NCI-H128 (cell line): ENCODE data around the gene ZNF44.
"Not testable (repeated sequence)": the region's sequence is repeated elsewhere in the genome, so short reads cannot be mapped to it uniquely, and the experiment has no call there.

Experiments used
- DNase-seq: peaks from one replicate; lab custom pipeline; 2025; ENCODE audit not compliant: unreplicated experiment; lab: John Stamatoyannopoulos, UW

The ZNF44 gene

DNA sequence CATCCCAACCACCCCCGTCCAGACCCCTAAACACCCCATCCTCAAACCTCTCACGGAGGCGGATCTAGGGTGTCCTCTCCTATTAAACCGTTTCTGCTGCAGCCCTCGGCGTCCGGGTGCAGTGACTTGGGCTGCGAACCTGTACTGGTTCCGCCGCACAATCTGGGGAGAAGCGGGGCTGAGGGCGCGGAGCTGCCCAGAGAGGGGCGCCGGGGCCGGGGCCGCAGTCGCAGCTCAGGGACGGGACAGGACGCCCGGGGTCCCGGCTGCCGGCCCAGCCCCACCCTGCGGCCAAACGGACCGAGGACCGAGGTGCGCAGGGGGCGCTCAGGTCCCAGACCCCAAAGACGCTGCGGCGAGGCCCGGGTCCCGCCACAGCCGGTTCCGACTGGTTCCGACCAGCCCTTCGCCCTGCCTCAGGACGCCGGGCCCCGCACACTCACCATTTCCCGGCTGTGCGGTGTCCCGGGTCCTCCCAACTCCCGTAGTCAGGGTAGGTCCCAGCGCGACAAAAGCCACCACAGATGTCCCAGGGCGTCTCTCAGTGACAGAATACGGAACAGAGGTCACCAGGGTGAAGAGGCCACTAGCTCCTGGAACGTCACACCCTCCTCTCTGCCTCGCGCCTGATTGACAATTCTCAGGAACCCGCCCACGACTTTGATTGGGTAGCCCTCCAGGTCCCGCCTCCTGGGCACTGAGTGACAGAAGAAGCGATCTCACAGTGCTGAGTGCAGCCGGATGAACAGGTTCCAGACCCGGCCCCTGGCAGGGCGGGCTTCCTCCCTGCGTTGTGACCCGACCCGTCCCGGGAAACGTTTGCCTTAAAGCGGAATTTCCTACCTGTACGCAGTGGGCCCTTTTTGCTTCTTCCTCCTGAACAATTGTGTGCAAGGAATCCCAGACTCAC is at the start of gene ZNF44:
TSS of gene ZNF44 (minus strand) at position 635 of the 910 bp plus-strand sequence. CDS start at position 446, 189 bp downstream.
- peak; percentile 93 for DNase-seq

DNA sequence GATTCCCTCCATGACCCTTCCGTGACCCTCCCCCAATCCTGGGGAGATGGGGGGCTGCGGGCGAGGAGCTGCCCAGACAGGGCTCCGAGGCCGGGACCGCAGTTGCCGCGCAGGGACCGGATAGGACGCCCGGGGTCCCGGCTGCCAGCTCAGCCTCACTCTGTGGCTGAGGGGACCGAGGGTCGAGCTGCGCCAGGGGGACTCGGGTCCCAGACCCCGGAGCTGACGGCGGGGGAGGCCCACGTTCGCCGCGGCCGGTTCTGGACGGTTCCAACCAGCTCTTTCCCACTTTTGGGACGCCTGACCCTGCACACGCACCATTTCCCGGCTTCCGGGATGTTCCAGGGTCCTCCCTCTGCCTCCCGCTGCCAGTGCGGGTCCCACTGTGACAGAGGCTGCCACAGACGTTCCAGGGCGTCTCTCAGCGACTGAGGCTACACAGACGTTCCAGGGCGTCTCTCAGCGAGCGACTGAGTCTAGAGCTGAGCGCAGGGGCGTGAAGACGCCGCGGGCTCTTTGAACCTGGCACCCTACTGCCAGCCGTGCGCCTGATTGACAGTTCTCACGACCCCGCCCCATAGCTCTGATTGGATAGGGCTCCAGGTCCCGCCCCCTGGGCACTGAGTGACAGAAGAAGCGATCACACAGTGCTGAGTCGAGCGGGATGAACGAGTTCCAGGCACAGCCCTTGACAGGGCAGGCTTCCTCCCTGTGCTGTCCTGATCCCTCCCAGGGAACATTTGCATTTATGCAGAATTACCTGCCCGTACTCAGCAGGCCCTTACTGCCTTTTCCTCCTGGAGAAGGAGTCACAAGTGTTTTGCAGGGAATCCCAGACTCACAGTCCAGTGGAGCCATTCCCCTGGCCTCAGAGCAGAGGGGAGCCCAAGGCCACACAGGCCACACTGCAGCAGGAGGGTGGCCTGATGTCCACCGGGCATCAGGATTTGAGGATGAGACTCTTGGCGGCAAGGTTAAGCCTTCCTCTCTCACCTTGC is 38.8 kb upstream of the ZNF44 start, which contains the start of gene ZNF563:
TSS of gene ZNF563 (minus strand) at position 472 of the 998 bp plus-strand sequence. CDS start at position 321, 151 bp downstream.
- DNase-seq, result peak; percentile 95

DNA sequence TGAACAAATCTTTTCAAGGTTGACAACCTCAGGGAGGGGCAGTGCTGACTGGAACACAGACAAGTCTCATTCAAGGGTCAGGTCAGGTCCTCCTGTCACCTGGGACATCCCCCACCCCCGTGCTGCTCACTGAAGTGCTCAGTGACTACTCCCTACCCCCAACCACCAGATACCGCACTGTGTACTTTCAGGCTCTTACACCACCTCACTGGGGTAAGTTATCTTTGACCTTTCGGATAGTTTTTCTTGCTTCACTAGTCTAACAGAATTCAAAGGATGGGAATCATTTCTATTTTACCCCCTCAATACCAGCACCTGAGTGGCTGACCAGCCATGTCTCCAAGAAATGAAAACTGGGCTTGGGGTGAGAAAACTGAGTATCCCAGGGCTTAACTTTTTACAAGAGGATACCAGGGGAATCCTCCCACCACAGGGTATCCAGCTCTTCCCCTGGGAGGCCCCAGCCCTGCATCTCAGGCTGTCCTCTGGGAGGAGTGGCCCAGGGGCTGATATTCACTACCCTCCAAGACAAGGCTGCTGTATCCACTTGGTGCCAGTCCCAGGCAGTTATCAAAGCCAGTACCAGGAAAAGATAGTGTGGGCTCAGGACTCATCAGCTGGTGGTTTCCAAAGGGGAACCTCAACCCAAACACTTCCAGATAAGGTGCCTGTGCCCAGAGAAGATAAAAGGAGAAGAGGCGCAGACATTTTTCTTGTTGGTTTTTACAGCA is 36.7 kb upstream of the ZNF44 start:
- no peak for DNase-seq

DNA sequence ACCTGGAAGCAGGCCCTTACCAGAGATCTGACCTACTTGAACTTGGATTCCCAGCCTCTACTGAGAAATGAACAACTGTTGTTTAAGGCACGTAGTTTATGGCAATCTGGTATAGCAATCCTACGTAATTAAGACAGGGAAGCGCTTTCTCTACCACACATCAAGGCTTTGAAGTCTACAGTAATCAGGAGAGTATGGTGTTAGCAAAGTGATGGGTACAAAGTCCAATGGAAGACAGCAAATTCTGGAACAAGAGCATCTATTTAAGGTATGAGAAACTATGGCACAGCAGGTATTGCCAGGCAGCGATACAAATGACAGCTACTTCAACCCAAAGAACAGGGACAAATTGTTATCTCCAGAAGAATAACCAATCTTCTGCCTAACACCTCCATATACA is 35.7 kb upstream of the ZNF44 start:
- no peak for DNase-seq

DNA sequence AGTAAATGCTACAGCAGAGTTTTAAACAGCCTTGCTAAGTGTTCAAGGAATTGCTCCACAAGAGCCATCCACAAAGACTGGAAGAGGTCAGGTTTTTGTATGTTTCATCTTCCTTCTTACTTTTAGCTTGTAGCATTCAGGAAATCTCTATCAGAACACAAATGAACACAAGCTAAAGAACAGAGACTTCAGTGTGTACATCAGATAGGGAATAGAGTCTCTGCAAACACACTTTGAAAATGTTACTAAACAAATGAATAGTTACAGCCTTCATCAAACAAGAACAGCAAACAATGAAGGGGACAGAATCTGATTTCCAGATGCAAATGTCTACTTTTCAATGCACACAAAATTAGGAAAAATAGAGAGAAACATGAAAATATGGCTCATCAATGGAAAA is 31.0 kb upstream of the ZNF44 start:
- no peak for DNase-seq

DNA sequence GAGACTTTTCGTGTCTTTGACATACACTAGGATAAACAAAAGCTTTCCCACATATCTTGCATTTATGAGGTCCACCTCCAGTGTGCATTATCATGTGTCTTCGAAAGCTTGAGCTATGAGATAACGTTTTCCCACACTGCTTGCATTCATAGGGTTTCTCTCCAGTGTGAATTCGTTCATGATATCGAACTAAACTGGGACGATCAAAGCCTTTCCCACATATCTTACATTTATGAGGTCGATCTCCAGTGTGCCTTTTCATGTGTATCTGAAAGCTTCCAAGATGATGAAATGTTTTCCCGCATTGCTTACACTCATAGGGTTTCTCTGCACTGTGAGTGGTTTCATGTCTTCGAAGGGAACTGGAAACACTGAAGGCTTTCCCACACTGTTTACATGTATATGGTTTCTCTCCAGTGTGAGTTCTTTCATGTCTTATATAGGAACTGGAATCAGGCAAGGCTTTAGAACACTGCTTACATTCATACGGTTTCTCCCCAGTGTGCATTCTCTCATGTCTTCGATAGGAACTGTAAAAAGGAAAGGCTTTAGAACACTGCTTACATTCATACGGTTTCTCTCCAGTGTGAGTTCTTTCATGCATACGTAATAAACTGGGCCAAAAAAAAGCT is 24.2 kb upstream of the ZNF44 start:
- no peak for DNase-seq

DNA sequence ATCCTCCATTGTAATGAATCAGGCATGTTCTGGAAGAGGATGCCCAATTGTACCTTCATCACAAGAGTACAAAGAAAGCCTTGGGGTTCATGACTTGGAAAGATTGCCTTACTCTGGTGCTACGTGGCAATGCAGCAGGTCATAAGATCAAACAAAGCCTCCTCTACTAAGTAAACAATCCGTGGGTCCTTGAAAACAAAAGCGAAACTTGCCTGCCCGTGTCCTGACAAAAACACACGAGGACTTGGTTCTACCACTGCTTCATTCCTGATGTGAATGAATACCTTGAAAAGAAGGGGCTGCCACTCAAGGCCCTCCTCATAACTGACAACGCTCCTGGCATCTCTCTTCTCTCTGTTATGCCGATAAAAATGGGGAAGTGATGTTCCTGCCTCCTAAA is 19.9 kb upstream of the ZNF44 start:
- DNase-seq, result no peak

DNA sequence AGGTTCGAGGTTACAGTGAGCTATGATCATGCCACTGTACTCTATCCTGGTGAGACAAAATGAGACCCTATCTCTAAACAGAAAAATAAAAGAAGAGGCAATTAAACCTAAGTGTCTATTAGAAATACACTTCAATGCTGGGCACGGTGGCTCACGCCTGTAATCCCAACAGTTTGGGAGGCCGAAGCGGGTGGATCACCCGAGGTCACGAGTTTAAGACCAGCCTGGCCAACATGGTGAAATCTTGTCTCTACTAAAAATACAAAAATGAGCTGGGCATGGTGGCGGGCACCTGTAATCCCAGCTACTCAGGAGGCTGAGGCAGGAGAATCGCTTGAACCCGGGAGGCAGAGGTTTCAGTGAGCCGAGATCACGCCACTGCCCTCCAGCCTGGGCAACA is 14.2 kb upstream of the ZNF44 start:
- not testable (repeated sequence) for DNase-seq

DNA sequence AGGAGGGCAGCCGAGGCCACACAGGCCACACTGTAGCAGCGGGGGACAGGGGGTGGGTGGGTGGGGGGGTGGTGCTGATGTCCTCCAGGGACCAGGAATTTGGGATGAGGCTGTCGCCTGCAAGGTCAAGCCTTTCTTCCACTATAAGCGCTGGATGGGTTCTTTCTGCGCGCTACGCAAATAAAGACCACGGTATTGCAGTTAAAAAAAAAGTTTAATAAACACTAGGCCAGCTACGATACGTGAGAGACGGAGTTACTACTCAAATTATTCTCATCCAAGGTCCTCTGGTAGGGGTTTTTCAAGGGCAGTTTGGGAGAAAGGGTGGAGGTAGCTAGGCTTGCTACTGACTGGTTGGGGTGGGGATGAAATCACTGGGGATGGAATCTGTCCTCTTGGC is 508 bp upstream of the ZNF44 start:
- no peak for DNase-seq

DNA sequence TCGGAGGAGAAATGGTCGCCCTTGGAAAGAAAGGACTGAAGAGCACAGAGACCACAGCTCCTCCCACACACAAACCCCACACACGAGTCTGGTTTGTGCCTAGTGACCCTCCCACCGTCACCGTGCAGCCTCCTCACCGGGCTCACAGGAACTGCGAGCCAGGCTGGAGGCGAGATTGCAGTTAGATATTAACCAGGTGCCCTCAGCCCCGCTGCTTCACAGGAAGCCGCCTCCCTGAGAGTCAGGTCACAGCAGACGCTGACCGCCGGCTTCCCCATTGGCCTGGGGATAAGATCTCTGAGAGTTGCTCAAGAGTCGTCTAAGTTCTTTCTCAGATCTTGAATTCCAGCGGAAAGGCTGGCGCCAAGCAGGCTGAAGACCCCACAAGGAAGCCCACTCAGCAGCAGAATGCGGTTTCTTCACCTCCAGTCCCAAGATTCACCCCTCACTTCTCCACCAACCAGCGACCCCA is 870 bp downstream of the ZNF44 start:
- no peak for DNase-seq

DNA sequence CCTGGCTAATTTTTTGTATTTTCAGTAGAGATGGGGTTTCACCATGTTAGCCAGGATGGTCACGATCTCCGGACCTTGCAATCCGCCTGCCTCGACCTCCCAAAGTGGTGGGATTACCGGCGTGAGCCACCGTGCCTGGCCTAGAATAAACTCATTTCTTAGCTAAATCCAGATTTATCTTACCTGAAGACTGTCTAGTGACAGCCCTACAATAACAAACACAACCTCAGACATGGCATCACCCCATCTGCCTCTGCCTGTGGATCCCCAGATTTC is 5.0 kb downstream of the ZNF44 start:
- DNase-seq, result no peak

DNA sequence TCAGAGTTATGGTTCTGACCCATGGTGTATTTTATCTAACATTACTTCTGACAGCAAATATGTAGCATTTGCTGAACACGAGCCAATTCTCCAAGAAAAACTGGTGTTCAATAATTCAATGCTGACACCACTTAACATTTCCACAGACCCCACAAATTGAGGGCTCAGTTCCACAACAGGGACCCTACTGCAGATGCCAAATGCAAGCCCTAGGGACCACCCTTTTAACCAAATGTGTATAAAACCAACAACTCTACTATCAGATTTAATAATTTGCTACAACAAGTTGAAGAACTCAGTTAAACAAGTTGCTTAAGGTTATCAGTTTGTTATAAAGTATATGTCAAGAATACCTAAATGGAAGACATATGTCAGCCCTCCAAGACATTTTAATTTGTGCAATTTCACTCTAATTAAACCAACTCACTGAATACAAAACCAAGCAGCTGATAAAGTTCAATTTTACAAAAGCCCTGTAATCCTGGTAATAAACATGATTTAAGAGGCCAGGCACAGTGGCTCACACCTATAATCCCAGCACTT is 6.7 kb downstream of the ZNF44 start:
- DNase-seq, result no peak

DNA sequence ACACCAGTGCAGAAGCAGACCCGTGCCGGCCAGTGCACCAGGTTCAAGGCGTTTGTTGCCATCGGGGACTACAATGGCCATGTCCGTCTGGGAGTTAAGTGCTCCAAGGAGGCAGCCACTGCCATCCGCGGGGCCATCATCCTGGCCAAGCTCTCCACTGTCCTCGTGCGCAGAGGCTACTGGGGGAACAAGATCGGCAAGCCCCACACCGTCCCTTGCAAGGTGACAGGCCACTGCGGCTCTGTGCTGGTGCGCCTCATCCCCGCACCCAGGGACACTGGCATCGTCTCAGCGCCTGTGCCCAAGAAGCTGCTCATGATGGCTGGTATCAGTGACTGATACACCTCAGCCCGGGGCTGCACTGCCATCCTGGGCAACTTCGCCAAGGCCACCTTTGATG is 10.1 kb downstream of the ZNF44 start:
- no peak for DNase-seq

DNA sequence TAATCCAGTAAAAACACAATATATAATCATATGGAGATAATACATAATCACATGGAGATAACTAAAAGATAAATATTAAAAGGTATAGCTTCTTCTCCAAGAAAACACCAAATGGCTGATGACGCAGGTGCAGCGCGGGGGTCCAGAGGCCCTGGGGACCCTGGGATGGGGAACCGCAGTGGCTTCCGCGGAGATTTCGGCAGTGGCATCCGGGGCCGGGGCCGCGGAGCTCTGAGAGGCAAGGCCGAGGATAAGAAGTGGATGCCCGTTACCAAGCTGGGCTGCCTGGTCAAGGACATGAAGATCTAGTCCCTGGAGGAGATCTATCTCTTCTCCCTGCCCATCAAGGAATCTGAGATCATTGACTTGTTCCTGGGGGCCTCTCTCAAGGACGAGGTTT is 10.5 kb downstream of the ZNF44 start:
- no peak for DNase-seq

DNA sequence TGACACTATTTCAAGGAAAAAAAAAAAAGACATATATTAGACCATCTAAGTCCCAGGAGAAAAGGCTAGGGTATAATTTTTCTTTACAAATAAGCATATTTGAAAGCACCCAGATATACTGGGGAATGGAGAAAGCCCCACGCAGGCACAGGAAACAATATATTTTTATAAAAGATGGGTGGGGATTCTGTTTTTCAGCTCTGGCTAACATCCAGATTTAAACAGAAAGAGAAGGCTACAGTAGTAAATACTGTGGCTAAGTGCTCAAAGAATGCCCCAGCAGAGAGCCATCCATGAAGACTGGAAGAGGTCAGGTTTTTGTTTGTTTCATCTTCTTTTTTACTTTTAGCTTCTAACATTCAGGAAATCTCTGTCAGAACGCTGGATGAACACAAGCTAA is 16.0 kb downstream of the ZNF44 start:
- DNase-seq, result no peak

DNA sequence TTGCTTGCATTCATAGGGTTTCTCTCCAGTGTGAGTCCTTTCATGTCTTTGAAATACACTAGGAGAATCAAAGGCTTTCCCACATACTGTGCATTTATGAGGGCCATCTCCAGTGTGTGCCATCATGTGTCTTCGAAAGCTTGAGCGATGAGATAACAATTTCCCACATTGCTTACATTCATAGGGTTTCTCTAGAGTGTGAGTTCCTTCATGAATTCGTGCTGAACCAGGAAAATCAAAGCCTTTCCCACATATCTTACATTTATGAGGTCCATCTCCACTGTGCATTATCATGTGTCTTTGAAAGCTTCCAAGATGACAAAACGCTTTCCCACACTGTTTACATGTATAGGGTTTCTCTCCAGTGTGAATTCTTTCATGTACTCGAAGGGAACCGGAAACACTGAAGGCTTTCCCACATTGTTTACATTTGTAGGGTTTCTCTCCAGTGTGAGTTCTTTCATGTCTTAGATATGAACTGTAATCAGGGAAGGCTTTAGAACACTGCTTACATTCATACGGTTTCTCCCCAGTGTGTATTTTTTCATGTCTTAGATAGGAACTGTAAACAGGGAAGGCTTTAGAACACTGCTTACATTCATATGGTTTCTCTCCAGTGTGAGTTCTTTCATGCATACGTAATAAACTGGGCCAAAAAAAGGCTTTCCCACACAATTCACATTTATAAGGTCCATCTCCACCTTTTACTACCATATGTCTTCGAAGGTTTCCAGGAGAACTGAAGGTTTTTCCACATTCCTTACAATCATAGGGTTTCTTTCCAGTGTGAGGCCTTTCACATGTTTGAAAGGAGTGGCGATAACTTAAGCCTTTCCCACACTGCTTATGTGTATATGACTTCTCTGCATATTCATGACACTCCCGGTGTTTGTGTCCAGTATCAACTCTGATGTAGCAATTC is 21.4 kb downstream of the ZNF44 start:
- no peak for DNase-seq

DNA sequence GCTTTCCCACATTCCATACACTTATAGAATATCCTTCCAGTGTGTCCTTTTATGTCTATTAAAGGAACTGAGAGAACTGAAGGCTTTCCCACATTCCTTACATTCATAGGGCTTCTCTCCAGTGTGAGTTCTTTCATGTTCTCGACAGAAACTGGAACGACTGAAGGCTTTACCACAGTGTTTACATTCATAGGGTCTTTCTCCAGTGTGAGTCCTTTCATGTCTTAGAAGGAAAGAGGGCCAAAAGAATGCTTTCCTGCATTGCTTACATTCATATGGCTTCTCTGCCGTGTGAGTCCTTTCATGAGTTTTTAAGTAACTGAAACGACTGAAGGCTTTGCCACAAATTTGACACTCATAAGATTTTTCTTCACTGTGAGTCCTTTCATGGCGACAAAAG is 22.3 kb downstream of the ZNF44 start:
- DNase-seq, result no peak

DNA sequence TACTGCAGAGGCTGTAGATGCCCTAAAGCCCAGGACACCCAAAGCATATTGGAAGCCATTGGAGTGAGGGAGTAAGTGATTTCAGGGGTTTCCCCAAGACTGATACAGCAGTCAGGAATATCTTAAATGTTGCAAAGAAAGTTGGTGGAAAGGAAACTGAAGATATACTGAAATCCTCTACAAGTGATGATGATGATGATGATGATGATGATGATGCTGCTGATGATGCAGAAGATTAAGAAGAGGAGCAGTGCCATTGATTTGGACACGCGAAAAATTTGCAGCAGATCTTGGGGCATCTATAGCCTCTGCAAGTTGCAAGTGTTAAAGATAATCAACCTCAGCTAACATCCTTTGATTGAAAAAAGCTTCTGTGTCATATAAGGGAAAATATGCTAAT is 23.8 kb downstream of the ZNF44 start:
- DNase-seq, result no peak
